Loucy (cell line): ENCODE measurements around the gene HOPX.

Experiments used
- H2AFZ ChIP-seq: fragments of 200-600 bp; sonication (generic); 2 replicates; pipeline ENCODE4 v1.6.0; 2016; ENCODE audit warnings: antibody characterized with exemption, mild to moderate bottlenecking, low read length, moderate library complexity
- H3F3A ChIP-seq: fragments of 200-600 bp; 2 replicates; pipeline ENCODE4 v1.6.0; 2016; ENCODE audit warnings: antibody characterized with exemption, low read depth, mild to moderate bottlenecking
- H3K27me3 ChIP-seq: fragments of 200-600 bp; sonication (generic); 2 replicates; pipeline ENCODE4 v1.6.1; 2014; ENCODE audit warnings: low read length, mild to moderate bottlenecking; ENCODE audit not compliant: insufficient read depth, poor library complexity, severe bottlenecking
- H3K36me3 ChIP-seq: fragments of 200-600 bp; sonication (generic); 2 replicates; pipeline ENCODE4 v1.6.1; 2016; ENCODE audit warnings: low read length; ENCODE audit not compliant: insufficient read depth
- H3K4me1 ChIP-seq: fragments of 200-600 bp; sonication (generic); 2 replicates; pipeline ENCODE4 v1.5.1; 2014; ENCODE audit warnings: low read length, mild to moderate bottlenecking; ENCODE audit not compliant: insufficient read depth, poor library complexity, severe bottlenecking
- H3K4me2 ChIP-seq: fragments of 200-600 bp; sonication (generic); 2 replicates; pipeline ENCODE4 v1.6.0; 2014; ENCODE audit warnings: antibody characterized with exemption, low read length, low read depth, mild to moderate bottlenecking; ENCODE audit not compliant: poor library complexity, severe bottlenecking
- H3K4me3 ChIP-seq: fragments of 200-600 bp; sonication (generic); 2 replicates; pipeline ENCODE4 v1.5.1; 2014; ENCODE audit warnings: low read length, mild to moderate bottlenecking, mixed read lengths; ENCODE audit not compliant: poor library complexity, severe bottlenecking
- H3K79me2 ChIP-seq: fragments of 200-600 bp; sonication (generic); 2 replicates; pipeline ENCODE4 v1.6.1; 2014; ENCODE audit warnings: low read length; ENCODE audit not compliant: insufficient read depth
- H3K9ac ChIP-seq: fragments of 200-600 bp; sonication (generic); 2 replicates; pipeline ENCODE4 v1.6.0; 2014; ENCODE audit warnings: mild to moderate bottlenecking, low read depth, low read length, moderate library complexity; ENCODE audit not compliant: poor library complexity, severe bottlenecking
- H3K9me2 ChIP-seq: fragments of 200-600 bp; sonication (generic); replicated peaks from 2 replicates; pipeline ENCODE4 v1.6.1; 2016; ENCODE audit warnings: low read depth, low read length, mixed read lengths
- H3K9me3 ChIP-seq: fragments of 200-600 bp; sonication (generic); 2 replicates; pipeline ENCODE4 v1.6.1; 2014; ENCODE audit warnings: mild to moderate bottlenecking, antibody characterized with exemption, low read length, low read depth; ENCODE audit not compliant: insufficient read depth
- H4K20me1 ChIP-seq: fragments of 200-600 bp; sonication (generic); 2 replicates; pipeline ENCODE4 v1.6.0; 2014; ENCODE audit warnings: antibody characterized with exemption, low read length, mild to moderate bottlenecking; ENCODE audit not compliant: insufficient read depth, poor library complexity, severe bottlenecking
- EZH2phosphoT487 ChIP-seq: fragments of 200-600 bp; IDR thresholded peaks from 2 replicates; pipeline ENCODE4 v1.6.1; 2018; ENCODE audit warnings: antibody characterized with exemption, mild to moderate bottlenecking, moderate library complexity, borderline replicate concordance
- TF ChIP-seq, protein P1 (sequence below): fragments of 200-600 bp; sonication (generic); conservative IDR thresholded peaks from 2 replicates; pipeline ENCODE4 v1.5.1; 2014; ENCODE audit warnings: mild to moderate bottlenecking, antibody characterized with exemption, low read length

The HOPX gene

DNA sequence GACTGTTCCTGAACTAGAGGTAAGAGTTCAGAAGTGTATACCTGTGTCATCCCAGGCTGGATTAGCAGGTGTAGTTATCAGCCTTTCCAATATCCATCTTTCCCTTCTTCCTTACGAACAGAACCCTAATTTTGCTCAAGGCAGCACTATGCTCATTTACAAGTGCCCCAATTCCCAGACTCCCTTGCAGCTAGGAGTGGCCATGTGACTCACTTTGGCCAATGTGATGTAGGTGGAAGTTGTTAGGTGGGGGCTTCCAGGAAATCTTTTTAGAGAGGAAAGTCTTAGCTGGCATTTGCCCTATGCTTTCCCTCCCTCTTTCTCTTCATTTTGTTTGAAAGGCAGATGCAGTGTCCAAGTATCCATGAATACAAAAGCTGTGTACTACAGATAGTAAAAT, 34.8 kb downstream of the HOPX start:
- Histone ChIP-seq H4K20me1 (no peaks in the 10 kb centered on the region), H3K4me2 (no peak overlapping the region), H3K4me1 (peaks cover 24% of the 10 kb centered on the region), H3K27me3 (no peaks in the 10 kb centered on the region), H3K4me3 (no peak overlapping the region), H3K79me2 (no peaks in the 10 kb centered on the region), H3K36me3 (no peaks in the 10 kb centered on the region), H3K9me2 (no peaks in the 10 kb centered on the region), H3K9me3 (peaks cover 7% of the 10 kb centered on the region), H3F3A (no peaks in the 10 kb centered on the region), H2AFZ (no peak overlapping the region), H3K9ac (no peak overlapping the region)
- TF ChIP-seq, protein P1, sequence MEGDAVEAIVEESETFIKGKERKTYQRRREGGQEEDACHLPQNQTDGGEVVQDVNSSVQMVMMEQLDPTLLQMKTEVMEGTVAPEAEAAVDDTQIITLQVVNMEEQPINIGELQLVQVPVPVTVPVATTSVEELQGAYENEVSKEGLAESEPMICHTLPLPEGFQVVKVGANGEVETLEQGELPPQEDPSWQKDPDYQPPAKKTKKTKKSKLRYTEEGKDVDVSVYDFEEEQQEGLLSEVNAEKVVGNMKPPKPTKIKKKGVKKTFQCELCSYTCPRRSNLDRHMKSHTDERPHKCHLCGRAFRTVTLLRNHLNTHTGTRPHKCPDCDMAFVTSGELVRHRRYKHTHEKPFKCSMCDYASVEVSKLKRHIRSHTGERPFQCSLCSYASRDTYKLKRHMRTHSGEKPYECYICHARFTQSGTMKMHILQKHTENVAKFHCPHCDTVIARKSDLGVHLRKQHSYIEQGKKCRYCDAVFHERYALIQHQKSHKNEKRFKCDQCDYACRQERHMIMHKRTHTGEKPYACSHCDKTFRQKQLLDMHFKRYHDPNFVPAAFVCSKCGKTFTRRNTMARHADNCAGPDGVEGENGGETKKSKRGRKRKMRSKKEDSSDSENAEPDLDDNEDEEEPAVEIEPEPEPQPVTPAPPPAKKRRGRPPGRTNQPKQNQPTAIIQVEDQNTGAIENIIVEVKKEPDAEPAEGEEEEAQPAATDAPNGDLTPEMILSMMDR = no peak
- no peak for TF ChIP-seq EZH2phosphoT487

- Histone ChIP-seq H2AFZ (no peak overlapping the region), H3F3A (no peaks in the 10 kb centered on the region), H4K20me1 (no peaks in the 10 kb centered on the region), H3K9me3 (peaks cover 7% of the 10 kb centered on the region), H3K9ac (no peak overlapping the region), H3K27me3 (no peaks in the 10 kb centered on the region), H3K4me2 (no peak overlapping the region), H3K36me3 (no peaks in the 10 kb centered on the region), H3K79me2 (no peaks in the 10 kb centered on the region), H3K9me2 (no peaks in the 10 kb centered on the region), H3K4me1 (peaks cover 12% of the 10 kb centered on the region), H3K4me3 (no peak overlapping the region)
- no peak for TF ChIP-seq EZH2phosphoT487
- TF ChIP-seq, protein P1 = no peak
Measured at GRCh38 chr4:56643596-56643995, 37.5 kb downstream of the HOPX start.

DNA sequence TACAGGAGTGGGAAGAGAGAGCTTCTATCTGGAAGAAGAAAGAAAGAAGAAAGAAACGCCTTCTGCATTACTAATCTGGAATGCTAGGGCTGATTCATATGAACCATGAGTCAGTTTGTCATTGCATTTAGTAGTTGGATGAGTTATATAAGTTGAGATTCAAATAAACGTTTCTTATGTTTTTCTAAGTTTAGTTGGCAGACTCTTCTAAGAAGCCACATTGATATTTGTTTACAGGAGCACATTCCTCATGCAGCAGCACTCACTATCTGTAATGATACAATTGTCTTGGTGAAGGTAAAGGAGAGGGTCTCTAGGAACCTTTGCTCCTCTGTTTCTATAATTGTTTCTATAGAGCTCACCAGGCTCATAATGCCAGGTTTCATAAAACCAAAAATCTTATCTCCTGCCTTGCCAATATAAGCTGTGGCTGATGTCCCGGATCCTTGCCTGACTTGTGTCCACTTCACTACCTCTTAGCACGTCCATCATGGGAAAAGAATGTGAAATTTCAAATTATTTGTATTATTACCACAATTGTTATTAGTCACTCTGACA, 39.5 kb downstream of the HOPX start:
- Histone ChIP-seq H4K20me1 (no peaks in the 10 kb centered on the region), H3K4me3 (no peak overlapping the region), H3K27me3 (no peaks in the 10 kb centered on the region), H3K9me2 (no peaks in the 10 kb centered on the region), H3F3A (no peaks in the 10 kb centered on the region), H3K4me1 (peaks cover 8% of the 10 kb centered on the region), H3K36me3 (no peaks in the 10 kb centered on the region), H3K4me2 (no peak overlapping the region), H3K79me2 (no peaks in the 10 kb centered on the region), H2AFZ (no peak overlapping the region), H3K9ac (no peak overlapping the region), H3K9me3 (peaks cover 7% of the 10 kb centered on the region)
- no peak for TF ChIP-seq EZH2phosphoT487
- TF ChIP-seq, protein P1 = no peak
